HepG2 (cell line): ENCODE measurements around the gene B3GALT6. TPM values are rescaled to one million over a fixed set of nuclear protein-coding genes. Genes with fewer than 3 reads are reported as not detected.

Experiments
- ATAC-seq: fragments of 200-7000 bp; cut with Tn5 transposase; 3 replicates; pipeline ENCODE4 v1.9.1; 2020; ENCODE audit warnings: mild to moderate bottlenecking, moderate library complexity
- BruUV-seq: library from RNA; stranded (reverse); fragments of 400-500 nt; replicated peaks from 2 replicates; lab custom pipeline; 2021; lab: Mats Ljungman, UMichigan
- CTCF ChIA-PET: fragments of 300-600 bp; formaldehyde crosslinking; extraction: SDS; loops from one replicate; lab custom pipeline; 2021; ENCODE audit warnings: low total read pairs, inconsistent platforms, low intra/inter-chr PET ratio; lab: Yijun Ruan, JAX
- POLR2A ChIA-PET: fragments of 350-600 bp; sonication (Branson Sonifier 250); formaldehyde crosslinking; loops from one replicate; lab custom pipeline; 2020; ENCODE audit warnings: antibody characterized with exemption, inconsistent platforms; lab: Yijun Ruan, JAX
- DNase-seq: peaks from one replicate; pipeline ENCODE4 v3.0.0-alpha.2; 2015; ENCODE audit warnings: low spot score
- FAIRE-seq: peaks from 3 replicates; lab custom pipeline; 2011; peaks lifted over from hg19 to GRCh38; lab: Jason Lieb, UNC
- H2AFZ ChIP-seq: one replicate; pipeline ENCODE4 v1.6.1; 2011; ENCODE audit warnings: low read length, inconsistent platforms
- H3K27ac ChIP-seq: fragments of 300-600 bp; 3 replicates; pipeline ENCODE4 v1.8.0; 2011; ENCODE audit warnings: mixed run types, mild to moderate bottlenecking, mixed read lengths, low read length, inconsistent platforms; ENCODE audit not compliant: insufficient read depth; ENCODE audit errors: extremely low read length
- H3K27me3 ChIP-seq, 2 experiments: fragments of 200-600 bp in 1 of 2; 2 replicates in 1 of 2; 3 replicates in 1 of 2; pipeline versions ENCODE4 v1.6.0 to v1.8.0; 2011; ENCODE audit warnings: low read length in 2 of 2, mild to moderate bottlenecking in 2 of 2, moderate library complexity in 2 of 2, inconsistent platforms in 1 of 2; ENCODE audit not compliant: insufficient read depth in 2 of 2, control insufficient read depth in 1 of 2
- H3K36me3 ChIP-seq, 2 experiments: fragments of 200-600 bp in 1 of 2; replicated peaks in 1 of 2; 2 replicates in 1 of 2; 3 replicates in 1 of 2; pipeline versions ENCODE4 v1.5.1 to v1.8.0; 2011; ENCODE audit warnings: low read length in 2 of 2, inconsistent platforms in 1 of 2; ENCODE audit not compliant: insufficient read depth in 2 of 2, control insufficient read depth in 1 of 2
- H3K4me1 ChIP-seq: 2 replicates; pipeline ENCODE4 v1.5.1; 2012; ENCODE audit warnings: low read length, inconsistent platforms; ENCODE audit not compliant: insufficient read depth
- H3K4me2 ChIP-seq: 2 replicates; pipeline ENCODE4 v1.6.0; 2011; ENCODE audit warnings: low read depth, low read length, inconsistent platforms
- H3K4me3 ChIP-seq, 3 experiments: fragments of 200-600 bp in 1 of 3; sonication (generic), shearing (Covaris generic) in 1 of 3; replicated peaks in 1 of 3; 2 replicates each; pipeline ENCODE4 v1.5.1; 2011 to 2016; ENCODE audit warnings: low read length in 3 of 3, inconsistent platforms in 2 of 3, low read depth in 2 of 3, mild to moderate bottlenecking in 2 of 3, control low read depth in 1 of 3, mixed read lengths in 1 of 3; ENCODE audit not compliant: insufficient read depth in 1 of 3
- H3K79me2 ChIP-seq: one replicate; pipeline ENCODE4 v1.6.1; 2011; ENCODE audit warnings: low read length, inconsistent platforms; ENCODE audit not compliant: insufficient read depth
- H3K9ac ChIP-seq: 2 replicates; pipeline ENCODE4 v1.6.0; 2011; ENCODE audit warnings: mild to moderate bottlenecking, low read depth, low read length, inconsistent platforms; ENCODE audit not compliant: insufficient read depth
- H3K9me3 ChIP-seq: 2 replicates; pipeline ENCODE4 v1.5.1; 2012; ENCODE audit warnings: mild to moderate bottlenecking, low read length
- H4K20me1 ChIP-seq: 2 replicates; pipeline ENCODE4 v1.6.0; 2011; ENCODE audit warnings: inconsistent platforms, mild to moderate bottlenecking, low read length, moderate library complexity; ENCODE audit not compliant: insufficient read depth
- GLI4 ChIP-seq: sonication (generic); formaldehyde crosslinking; IDR thresholded peaks from 2 replicates; pipeline ENCODE4 v1.5.1; 2020; ENCODE audit warnings: missing genetic modification reagents, mild to moderate bottlenecking, moderate library complexity, borderline replicate concordance
- KDM5B ChIP-seq: sonication (generic); formaldehyde crosslinking; IDR thresholded peaks from 2 replicates; pipeline ENCODE4 v1.4.0; 2020; ENCODE audit warnings: missing genetic modification reagents, mild to moderate bottlenecking, borderline replicate concordance
- NRL ChIP-seq: sonication (generic); formaldehyde crosslinking; IDR thresholded peaks from 2 replicates; pipeline ENCODE4 v1.5.0; 2020; ENCODE audit warnings: missing genetic modification reagents, mild to moderate bottlenecking, moderate library complexity, borderline replicate concordance
- PITX1 ChIP-seq: sonication (generic); formaldehyde crosslinking; IDR thresholded peaks from 2 replicates; pipeline ENCODE4 v1.5.1; 2020; ENCODE audit warnings: mild to moderate bottlenecking, missing genetic modification reagents
- RARA ChIP-seq: IDR thresholded peaks from 2 replicates; pipeline ENCODE4 v1.6.1; 2016; ENCODE audit warnings: missing genetic modification reagents, missing compliant biosample characterization
- ZSCAN31 ChIP-seq: sonication (generic); formaldehyde crosslinking; IDR thresholded peaks from 2 replicates; pipeline ENCODE4 v1.5.0; 2020; ENCODE audit warnings: low read depth, mild to moderate bottlenecking, missing genetic modification reagents
- WGBS: methylation state at CpG from one replicate; pipeline ENCODE4 v1.1.6; 2017; ENCODE audit warnings: low lambda C conversion rate; 5-methylcytosine and 5-hydroxymethylcytosine counted together
- in situ Hi-C: cut with HindIII; loops from 2 replicates; pipeline ENCODE4 v1.10.0; 2017; ENCODE audit warnings: low pct_unique_long_range_greater_than_20kb; ENCODE audit not compliant: extremely low pct_ligation_motif_present
- intact Hi-C: fragments of 100-400 bp; cut with micrococcal nuclease; formaldehyde crosslinking; loops from one replicate; pipeline ENCODE4 v1.10.0; 2022; ENCODE audit not compliant: unreplicated experiment
- polyA plus RNA-seq, 8 experiments: library from polyadenylated mRNA; depleted of rRNA in 3 of 8; stranded (reverse) in 7 of 8; unstranded in 1 of 8; fragments of >200 nt; fragmentation: Illumina TruSeq in 4 of 8; extraction: Trizol in 4 of 8; gene quantifications; 2 replicates each; pipeline versions ENCODE4 v1.2.1 to v1.2.3, GENCODE V29; 2011 to 2016; ENCODE audit warnings: low read depth in 4 of 8, missing spikeins in 1 of 8, mixed read lengths in 1 of 8; ENCODE audit not compliant: insufficient read depth in 1 of 8
- total RNA-seq, 5 experiments: library from RNA; depleted of rRNA; stranded (reverse); fragments of >200 nt; fragmentation: Illumina TruSeq; extraction: Trizol; gene quantifications; 2 replicates each; pipeline ENCODE4 v1.2.3, GENCODE V29; 2016; ENCODE audit warnings: low read depth in 1 of 5
- TF ChIP-seq, protein P1 (sequence below): sonication (generic); formaldehyde crosslinking; IDR thresholded peaks from 2 replicates; pipeline ENCODE4 v1.9.0; 2021; ENCODE audit warnings: missing genetic modification reagents, mild to moderate bottlenecking, borderline replicate concordance
- TF ChIP-seq, protein P2 (sequence below): sonication (generic); formaldehyde crosslinking; IDR thresholded peaks from 2 replicates; pipeline ENCODE4 v1.5.1; 2020; ENCODE audit warnings: mild to moderate bottlenecking, missing genetic modification reagents
- TF ChIP-seq, protein P3 (sequence below): sonication (generic); formaldehyde crosslinking; IDR thresholded peaks from 2 replicates; pipeline ENCODE4 v1.4.0; 2020; ENCODE audit warnings: mild to moderate bottlenecking, missing genetic modification reagents
- TF ChIP-seq, protein P4 (sequence below): sonication (generic); formaldehyde crosslinking; IDR thresholded peaks from 2 replicates; pipeline ENCODE4 v1.8.1; 2022; ENCODE audit warnings: low read depth, mild to moderate bottlenecking, missing genetic modification reagents

The B3GALT6 gene
- total and polyA plus RNA-seq, 2 of the 13 experiments (the other 11 are each of a cell fraction or from before 2014, with no cell fraction given): 3.9 to 14.2 TPM

DNA sequence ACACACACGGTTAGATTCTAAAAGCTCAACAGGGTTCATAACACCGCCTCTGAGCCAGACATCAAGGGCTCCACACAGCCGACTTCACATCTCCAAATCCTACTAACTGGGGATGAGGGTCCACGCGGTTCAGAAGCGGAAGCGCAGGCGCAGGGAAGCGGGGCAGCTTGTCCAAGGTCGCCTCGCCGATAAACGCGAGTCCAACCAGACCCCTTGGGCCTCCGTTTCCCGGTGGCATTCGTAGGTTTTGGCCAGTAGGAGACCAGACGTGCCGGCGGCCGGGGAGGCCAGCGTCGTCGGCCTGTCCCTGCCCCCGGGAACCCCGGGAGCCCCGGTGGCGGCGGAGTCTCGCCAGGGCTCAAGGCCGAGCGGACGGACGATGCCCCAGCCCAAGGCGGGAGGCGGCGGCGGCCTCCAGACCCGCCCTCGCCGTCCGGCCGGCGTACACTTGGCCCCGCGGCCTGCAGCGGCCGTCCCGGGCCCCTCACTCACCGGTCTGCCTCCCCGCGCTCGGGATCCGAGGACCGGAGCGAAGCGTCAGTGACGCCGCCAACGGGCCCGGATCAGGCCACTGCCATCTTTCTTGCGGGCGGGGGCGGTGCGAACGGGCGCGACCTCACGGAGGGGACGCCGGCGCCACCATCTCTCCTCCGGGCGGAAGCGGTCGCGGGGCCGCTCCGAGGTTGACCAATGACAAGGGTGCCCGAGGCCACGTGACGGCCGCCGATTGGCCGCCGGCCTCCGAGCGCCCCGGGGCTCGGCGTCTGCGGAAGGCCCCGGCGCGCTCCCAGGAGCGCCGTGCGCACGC lies 433 bp upstream of the B3GALT6 start, which contains the start of gene SDF4 (continued):
- no peak for TF ChIP-seq GLI4 (CRISPR knock-in tag)
- TF ChIP-seq RARA (CRISPR knock-in tag): peak; percentile 45; the same call in 1 of the 2 replicates
- TF ChIP-seq, protein P1, sequence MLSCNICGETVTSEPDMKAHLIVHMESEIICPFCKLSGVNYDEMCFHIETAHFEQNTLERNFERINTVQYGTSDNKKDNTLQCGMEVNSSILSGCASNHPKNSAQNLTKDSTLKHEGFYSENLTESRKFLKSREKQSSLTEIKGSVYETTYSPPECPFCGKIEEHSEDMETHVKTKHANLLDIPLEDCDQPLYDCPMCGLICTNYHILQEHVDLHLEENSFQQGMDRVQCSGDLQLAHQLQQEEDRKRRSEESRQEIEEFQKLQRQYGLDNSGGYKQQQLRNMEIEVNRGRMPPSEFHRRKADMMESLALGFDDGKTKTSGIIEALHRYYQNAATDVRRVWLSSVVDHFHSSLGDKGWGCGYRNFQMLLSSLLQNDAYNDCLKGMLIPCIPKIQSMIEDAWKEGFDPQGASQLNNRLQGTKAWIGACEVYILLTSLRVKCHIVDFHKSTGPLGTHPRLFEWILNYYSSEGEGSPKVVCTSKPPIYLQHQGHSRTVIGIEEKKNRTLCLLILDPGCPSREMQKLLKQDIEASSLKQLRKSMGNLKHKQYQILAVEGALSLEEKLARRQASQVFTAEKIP (CRISPR knock-in tag): no peak
- TF ChIP-seq, all 625 proteins: peak for 259

DNA sequence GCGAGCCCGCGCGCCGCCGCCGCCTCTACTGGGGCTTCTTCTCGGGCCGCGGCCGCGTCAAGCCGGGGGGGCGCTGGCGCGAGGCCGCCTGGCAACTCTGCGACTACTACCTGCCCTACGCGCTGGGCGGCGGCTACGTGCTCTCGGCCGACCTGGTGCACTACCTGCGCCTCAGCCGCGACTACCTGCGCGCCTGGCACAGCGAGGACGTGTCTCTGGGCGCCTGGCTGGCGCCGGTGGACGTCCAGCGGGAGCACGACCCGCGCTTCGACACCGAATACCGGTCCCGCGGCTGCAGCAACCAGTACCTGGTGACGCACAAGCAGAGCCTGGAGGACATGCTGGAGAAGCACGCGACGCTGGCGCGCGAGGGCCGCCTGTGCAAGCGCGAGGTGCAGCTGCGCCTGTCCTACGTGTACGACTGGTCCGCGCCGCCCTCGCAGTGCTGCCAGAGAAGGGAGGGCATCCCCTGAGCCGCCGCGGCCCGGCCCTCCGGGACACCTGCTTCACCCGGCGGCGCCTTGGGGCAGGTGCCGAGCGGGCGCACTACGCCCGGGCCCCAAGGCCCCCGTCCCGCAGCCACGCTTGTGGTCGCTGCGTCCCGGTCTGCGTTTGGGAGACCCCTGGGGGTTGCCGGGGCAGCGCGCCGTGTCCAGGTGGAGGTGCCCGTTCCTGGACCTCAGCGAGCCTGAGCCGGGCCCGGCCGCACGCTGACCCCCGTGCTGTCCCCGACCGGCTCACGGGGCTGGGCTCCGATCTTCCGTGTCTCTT lies 944 bp downstream of the B3GALT6 start:
- H3K9ac ChIP-seq: peak overlapping the region; percentile 44
- CTCF ChIA-PET: no interaction called here
- H3K4me3 ChIP-seq: peak overlapping the region in 2 of 3 experiments; percentile 43 to 56; a peak in 2 of 6 replicates
- peak overlapping the region; percentile 76 for H3K4me2 ChIP-seq
- no peak for ATAC-seq
- H2AFZ ChIP-seq: no peak overlapping the region
- no peaks in the 10 kb centered on the region for H4K20me1 ChIP-seq
- POLR2A ChIA-PET: no interaction called here
- no peak for FAIRE-seq
- H3K27ac ChIP-seq: no peak overlapping the region
- 94% methylated on average over 42 of the region's 98 CpGs for WGBS
- intact Hi-C loops (loop anchor here (5.0 to 10.0 kb wide), 3 partner anchors 58 to 228 kb away; partner anchors contain the start of genes HES4 and TTLL10), in situ Hi-C loops (no loop called here)
- DNase-seq: no peak
- H3K79me2 ChIP-seq: peaks cover 36% of the 10 kb centered on the region
- H3K9me3 ChIP-seq: no peaks in the 10 kb centered on the region
- no peaks in the 10 kb centered on the region; a peak in 2 of 5 replicates for H3K27me3 ChIP-seq
- no TSS peak for BruUV-seq
- H3K36me3 ChIP-seq: peaks cover 6 to 11% of the 10 kb centered on the region in 2 experiments; a peak in 4 of 5 replicates
- peaks cover 71% of the 10 kb centered on the region for H3K4me1 ChIP-seq
- TF ChIP-seq PITX1 (CRISPR knock-in tag): no peak
- TF ChIP-seq, protein P2, sequence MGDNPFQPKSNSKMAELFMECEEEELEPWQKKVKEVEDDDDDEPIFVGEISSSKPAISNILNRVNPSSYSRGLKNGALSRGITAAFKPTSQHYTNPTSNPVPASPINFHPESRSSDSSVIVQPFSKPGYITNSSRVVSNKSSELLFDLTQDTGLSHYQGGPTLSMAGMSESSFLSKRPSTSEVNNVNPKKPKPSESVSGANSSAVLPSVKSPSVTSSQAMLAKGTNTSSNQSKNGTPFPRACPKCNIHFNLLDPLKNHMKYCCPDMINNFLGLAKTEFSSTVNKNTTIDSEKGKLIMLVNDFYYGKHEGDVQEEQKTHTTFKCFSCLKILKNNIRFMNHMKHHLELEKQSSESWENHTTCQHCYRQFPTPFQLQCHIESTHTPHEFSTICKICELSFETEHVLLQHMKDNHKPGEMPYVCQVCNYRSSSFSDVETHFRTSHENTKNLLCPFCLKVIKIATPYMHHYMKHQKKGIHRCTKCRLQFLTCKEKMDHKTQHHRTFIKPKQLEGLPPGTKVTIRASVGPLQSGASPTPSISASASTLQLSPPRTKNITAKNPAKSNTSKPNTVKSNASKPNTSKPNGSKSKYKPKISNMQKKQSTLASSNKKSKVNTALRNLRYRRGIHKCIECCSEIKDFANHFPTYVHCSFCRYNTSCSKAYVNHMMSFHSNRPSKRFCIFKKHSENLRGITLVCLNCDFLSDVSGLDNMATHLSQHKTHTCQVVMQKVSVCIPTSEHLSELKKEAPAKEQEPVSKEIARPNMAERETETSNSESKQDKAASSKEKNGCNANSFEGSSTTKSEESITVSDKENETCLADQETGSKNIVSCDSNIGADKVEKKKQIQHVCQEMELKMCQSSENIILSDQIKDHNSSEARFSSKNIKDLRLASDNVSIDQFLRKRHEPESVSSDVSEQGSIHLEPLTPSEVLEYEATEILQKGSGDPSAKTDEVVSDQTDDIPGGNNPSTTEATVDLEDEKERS: no peak
- TF ChIP-seq ZSCAN31 (CRISPR knock-in tag): 0 out of 2 replicates have a peak, but pooled peaks have one; percentile 8
- TF ChIP-seq, protein P3, sequence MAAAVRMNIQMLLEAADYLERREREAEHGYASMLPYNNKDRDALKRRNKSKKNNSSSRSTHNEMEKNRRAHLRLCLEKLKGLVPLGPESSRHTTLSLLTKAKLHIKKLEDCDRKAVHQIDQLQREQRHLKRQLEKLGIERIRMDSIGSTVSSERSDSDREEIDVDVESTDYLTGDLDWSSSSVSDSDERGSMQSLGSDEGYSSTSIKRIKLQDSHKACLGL (CRISPR knock-in tag): peak; percentile 3; the same call in 1 of the 2 replicates
- TF ChIP-seq, protein P4, sequence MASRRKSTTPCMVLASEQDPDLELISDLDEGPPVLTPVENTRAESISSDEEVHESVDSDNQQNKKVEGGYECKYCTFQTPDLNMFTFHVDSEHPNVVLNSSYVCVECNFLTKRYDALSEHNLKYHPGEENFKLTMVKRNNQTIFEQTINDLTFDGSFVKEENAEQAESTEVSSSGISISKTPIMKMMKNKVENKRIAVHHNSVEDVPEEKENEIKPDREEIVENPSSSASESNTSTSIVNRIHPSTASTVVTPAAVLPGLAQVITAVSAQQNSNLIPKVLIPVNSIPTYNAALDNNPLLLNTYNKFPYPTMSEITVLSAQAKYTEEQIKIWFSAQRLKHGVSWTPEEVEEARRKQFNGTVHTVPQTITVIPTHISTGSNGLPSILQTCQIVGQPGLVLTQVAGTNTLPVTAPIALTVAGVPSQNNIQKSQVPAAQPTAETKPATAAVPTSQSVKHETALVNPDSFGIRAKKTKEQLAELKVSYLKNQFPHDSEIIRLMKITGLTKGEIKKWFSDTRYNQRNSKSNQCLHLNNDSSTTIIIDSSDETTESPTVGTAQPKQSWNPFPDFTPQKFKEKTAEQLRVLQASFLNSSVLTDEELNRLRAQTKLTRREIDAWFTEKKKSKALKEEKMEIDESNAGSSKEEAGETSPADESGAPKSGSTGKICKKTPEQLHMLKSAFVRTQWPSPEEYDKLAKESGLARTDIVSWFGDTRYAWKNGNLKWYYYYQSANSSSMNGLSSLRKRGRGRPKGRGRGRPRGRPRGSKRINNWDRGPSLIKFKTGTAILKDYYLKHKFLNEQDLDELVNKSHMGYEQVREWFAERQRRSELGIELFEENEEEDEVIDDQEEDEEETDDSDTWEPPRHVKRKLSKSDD (CRISPR knock-in tag): peak; percentile 89; the same call in 1 of the 2 replicates
- TF ChIP-seq NRL (CRISPR knock-in tag): peak; percentile 34; the same call in 1 of the 2 replicates
- 0 out of 2 replicates have a peak, but pooled peaks have one; percentile 16 for TF ChIP-seq KDM5B (CRISPR knock-in tag)
